ENCODE data around the gene SEMA6A.
"Not testable (repeated sequence)": the region's sequence is repeated elsewhere in the genome, so short reads cannot be mapped to it uniquely, and the experiment has no call there.

Gene SEMA6A

DNA sequence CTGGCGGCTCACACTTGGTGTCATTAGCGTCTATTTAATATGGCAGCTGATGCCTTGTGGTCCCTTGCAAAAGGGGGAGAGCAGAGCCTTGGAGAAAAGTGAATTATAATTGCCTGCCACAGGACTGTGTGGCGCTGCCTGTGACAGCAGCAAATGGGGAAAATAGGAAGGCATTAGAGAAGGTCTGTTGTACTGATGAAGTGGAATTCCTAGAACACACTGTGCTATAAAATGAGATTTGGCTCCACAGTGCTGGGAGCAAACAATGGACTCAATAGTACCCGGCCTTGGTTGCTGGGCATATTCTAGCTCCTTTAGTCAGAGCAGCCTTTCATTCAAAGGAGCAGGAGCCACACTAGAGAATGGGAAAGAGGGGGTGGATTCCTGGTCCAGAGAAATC is 21.3 kb downstream of the SEMA6A start:
- no peak for DNase-seq (ENCODE audit: low read depth)

DNA sequence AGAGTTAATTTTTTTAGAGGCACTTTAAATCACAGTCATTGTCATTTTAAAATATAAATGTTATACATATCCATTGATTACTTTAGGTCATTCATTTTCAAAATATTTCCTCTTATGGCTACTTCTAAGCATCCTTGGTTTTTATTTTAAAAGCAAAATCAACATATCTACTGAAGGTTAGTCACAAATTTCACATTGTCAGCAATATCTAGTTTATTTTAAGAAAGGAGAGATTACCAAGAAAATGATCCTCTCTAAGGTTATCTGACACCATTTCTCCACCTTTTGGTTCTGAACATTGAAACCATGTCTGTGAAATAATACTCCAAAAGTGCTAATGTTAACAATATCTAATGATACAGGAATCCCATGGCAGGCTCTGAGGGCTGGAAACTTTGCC is 24.5 kb downstream of the SEMA6A start:
- DNase-seq (ENCODE audit: low read depth): no peak

DNA sequence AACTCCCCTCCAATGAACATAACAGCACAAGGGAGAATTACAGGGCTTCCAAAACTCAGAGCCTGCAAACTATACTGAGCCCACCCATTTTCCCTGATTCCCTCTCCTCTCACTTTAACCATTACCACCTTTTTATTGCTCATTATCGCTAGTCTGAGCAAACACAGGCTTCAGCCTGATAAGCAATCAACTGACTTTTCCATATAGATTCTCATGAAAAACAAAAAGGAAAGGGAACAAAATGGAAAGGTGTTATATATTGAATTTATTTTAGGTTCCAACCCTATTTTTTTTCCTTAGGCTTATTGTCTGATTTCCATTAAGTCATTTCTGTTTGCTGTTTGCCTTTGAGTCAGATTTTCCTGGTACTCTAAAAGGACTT is 27.9 kb downstream of the SEMA6A start:
- DNase-seq (ENCODE audit: low read depth): no peak

DNA sequence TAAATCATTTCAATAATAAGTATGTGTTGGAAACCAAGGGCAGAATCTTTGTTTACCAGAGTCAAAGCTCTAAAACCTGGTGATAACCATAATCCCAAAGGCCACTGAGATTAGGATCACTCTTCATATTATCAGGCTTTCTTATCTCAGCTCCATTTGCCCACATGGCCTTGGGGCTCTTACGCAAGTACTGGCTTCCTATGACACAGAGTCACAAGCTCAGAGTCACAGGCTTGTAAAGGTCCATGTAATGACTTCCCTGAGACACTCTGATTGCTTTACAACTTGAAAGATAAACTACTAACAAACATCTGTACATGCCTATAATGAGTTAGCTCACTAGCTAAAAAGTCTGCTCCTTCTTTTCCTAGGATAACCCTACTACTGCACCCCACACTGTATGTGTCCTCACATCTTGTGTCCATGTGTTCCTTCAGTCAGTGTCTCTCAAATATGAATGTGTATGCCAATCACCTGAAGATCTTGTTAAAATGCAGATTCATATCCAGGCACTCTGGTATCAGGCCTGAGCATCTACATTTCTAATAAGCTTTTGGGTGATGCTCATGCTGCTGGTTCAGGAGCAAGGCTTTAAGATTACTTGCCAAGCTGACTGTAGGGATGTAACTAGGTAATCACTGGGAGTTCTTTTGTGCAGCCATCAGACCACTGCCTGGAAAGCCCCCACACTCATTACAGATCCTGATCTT is 28.4 kb downstream of the SEMA6A start:
- DNase-seq (ENCODE audit: low read depth): no peak

DNA sequence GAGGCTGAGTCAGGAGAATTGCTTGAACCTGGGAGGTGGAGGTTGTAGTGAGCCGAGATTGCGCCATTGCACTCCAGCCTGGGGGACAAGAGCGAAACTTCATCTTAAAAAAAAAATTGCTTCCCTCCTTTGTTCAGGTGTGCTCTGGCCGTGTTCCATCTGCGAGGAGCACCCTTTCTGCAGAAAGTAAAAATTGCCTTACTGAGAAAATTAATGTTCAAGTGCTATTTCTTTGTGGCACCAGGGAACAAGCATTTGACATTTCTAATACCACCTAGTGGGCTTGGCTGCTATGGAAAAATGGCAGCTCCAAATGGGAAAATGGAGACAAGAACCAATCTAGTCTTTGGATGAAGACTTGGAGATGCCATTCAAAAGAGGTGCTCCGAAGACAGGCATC is 29.2 kb downstream of the SEMA6A start:
- DNase-seq (ENCODE audit: low read depth): not testable (repeated sequence)

DNA sequence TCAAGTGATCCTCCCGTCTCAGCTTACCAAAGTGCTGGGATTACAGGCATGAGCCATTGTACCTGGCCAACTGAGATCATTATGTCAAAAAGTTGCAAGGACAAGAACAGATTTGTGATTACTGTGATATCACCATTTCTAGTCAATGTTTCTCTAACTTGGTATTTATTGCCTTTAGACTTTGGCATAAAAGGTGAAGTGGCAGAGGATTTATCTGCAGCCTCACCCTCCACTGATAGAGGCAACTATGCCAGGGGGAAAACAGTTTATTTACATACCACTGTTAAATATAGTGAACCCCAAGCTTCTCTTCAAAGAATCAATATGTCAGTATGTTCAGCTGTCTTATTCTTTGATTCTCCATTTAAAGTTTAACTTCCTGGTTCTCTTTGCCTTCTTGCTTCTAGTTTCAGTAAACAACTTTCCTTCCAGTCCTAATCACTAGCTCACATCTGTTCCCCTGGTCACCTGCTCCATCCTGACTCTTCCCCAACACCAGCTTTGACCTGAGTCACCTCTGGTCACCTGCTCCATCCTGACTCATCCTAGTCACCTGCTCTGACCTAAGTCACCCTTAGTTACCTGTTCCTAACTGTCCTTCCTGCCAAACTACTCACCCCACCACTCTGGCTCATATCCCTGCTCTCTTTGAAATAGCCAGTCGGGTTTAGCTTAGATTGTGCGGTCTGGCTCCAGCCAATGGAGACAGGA is 29.9 kb downstream of the SEMA6A start:
- DNase-seq (ENCODE audit: low read depth): no peak

DNA sequence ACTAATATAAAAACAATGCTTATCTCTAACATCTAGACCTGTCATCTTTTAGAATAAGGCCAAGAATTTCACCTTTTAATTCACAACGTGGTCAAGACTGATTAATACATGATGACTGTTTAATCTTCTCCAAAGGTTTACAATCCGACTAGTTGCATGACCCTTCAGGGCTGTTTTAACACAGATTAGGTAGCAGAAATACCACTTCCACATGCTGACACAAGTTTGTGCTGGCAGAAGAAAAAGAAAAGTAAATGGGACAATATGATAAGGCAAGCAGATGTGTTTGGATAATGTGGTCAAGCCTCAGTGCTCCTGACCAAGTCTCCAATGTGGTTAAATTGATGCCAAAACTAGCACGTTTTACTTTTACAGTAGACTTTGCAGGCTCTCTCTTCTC is 31.1 kb downstream of the SEMA6A start:
- no peak for DNase-seq (ENCODE audit: low read depth)

DNA sequence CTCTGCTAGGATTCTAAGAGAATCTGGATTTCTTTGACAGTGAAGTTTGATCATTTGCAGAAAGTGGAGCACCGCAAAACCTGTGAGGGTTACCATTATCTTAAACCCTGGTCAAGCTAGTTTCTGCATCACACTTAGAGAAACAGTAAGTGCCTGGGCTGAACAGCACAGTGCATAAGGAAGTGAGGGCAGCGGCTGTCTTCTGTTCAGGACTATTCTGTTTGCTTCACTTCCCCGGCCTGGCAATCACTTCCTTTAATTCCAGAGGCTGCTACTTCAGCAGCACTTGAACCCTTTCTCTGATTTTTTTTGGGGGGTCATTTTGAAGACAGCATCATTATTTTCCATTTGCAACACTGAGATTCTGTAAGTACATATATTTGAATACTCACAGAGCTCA is 32.0 kb downstream of the SEMA6A start:
- DNase-seq (ENCODE audit: low read depth): no peak

DNA sequence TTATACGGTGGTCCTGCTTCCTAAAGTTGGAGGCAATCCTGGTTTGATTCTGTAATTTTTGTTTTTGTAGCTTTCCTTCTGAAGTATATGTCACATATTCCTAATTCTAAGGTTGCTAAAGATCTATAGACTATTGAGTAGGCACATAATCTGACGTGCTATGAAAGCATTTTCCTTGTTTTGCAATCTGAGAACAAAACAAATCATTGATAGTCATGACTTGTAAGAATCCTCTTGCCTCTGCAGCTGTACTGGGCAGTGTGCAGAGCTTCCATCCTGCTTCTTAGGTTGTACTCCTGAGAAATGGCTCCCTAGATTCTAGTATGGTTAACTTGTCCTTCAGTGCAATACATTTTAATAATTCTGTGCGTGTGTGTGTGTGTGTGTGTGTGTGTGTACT is 35.4 kb downstream of the SEMA6A start:
- no peak for DNase-seq (ENCODE audit: low read depth)

DNA sequence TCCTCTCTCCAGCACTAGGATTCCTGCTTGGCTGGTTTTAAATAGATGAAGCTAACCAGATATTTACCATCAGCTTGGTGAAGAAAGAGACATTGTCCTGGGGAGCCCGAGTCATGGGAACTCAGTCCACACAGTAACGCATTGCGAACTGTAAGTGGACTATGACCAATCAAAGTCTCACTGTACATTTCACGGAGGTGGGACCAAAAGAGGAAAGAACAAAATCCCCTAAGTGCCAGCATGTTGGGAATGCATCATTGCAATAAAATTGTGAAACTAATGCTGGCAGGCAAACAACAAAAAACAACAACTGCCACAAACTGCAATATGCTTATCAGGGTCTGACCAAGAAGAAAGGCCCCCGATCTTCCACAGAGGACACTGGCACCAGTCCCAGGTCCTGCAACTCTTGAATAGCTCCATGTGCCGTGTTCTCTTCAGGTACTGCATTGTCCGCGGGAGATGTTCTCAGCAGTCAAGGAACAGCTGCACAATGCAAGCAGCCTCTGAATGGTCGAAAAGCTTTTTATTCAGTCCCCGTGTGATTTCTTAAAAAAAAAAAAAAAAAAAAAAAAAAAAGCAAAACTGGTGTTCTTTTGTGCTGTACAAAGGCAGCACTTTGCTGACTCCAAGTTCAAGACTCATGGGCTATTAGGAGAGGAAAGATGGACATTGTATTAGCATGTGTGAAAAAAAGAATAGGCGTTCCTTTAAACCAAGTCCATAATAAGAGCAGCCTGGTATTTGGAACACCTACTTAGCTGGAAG is 38.1 kb downstream of the SEMA6A start:
- no peak for DNase-seq (ENCODE audit: low read depth)

DNA sequence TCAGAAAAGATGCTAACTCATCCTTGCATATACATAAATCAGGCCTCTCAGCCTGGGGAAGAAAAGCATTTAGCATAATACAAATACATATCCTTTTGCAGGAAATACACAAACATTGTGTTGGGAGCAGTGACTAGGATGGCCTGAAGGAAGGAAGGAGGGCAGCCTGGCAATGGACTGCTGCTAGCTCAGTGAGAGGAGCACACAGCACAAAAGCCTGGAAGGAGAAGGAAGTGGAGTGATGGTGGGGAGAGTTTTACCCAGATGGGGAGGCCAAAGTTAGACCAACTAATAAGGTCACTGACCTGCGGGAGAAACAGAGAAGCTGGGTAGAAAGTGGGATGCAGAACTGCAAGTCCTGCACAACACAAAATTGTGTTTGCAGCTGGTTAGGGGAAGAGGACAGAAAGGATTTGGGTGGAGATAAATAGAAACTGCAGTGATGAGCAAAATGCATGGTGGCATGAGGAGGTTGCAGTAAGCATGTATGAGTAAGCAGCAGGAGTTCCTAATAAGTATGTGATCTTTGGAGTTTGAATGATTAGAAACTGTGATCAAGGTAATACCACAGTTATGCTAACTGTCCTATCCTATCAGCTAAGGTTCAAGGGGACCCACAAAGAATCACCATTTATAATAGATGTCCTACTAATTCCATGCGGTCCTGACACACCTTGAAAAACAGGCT is 39.5 kb downstream of the SEMA6A start:
- DNase-seq (ENCODE audit: low read depth): no peak

DNA sequence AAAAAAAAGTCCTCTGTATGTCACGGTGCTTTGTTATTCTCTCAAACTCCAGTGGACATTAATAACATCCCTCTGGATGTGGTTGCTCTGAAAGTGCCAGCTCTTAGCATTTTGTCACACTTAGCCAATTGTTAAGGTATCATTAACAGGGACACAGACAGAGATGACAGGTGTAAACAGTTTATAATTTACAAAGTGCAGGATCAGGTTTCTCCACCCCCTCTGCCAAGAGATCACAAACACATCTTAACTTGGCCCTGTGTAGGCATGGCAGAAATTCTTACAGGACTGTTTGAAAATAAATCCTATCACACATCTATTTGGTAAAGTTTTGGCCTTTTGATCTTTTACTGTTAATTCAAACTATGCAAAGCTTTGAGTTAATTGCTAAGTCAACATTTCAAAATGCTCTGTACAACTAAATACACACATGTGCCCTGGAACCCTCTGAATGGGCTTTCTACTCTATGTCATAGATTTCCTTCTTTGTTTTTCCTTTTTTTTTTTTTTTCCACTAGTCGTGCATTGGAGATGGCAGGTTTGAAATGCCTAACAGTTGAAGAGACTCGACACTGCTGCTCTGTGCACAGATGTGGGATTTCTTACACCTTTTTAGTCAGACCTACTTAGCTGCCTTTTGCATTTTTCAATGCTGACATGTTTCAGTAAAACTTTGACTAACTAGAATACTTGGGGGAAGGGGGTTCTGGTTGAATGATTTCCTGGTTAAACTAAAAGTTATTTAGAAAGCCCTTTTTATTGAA is 41.7 kb downstream of the SEMA6A start:
- DNase-seq (ENCODE audit: low read depth): no peak

DNA sequence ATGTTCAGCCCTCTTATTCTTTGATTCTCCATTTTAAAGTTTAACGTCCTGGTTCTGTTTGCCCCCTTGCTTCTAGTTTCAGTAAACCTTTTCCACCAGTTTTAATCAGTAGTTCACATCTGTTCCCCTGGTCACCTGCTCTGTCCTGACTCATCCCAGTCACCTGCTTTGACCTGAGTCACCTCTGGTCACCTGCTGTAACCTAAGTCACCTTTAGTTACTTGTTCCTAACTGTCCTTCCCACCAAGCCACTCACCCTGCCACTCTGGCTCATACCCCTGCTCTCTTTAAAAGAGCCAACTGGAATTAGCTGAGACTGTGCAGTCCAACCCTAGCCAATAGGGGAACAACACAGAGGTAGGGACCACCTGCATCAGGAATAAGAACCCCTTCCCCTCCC is 43.0 kb downstream of the SEMA6A start:
- DNase-seq (ENCODE audit: low read depth): no peak

DNA sequence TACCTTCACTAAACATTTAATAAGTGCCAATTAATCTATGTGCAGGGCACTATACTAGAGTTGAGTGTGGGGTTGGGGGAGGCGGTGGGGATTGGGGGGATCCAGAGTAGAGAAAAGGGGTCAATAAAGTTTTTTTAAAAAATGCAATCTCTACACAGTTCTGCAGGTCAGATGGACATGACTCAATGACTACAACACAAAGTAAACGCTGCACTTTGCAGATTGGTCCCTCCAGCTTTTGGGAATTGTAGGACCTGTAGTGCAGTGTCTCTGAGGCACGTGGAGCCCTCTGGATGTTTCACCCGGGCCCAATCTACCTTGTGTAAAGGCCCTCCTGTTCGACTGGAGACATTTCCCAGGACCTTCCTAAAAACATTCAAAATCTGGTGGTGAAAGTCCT is 43.5 kb downstream of the SEMA6A start:
- DNase-seq (ENCODE audit: low read depth): no peak

DNA sequence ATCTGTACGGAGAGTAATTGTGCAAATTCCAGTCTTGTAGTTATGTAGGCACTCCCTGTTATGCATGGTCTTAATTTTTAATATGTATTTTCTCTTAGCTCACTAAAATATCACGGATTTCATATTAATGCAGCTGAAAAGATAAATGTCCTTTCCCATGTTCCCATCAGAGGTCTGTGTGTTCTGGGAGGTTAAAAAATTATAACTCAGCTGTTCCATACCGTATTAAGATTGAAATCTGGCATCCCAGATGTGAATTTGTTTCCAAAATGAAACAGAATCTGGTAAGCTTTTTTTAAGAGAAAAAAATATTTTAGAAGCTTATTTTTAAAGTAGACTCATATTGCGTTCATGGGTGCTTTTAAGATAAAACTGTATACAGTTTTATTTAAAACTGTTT is 44.3 kb downstream of the SEMA6A start:
- DNase-seq (ENCODE audit: low read depth): no peak

DNA sequence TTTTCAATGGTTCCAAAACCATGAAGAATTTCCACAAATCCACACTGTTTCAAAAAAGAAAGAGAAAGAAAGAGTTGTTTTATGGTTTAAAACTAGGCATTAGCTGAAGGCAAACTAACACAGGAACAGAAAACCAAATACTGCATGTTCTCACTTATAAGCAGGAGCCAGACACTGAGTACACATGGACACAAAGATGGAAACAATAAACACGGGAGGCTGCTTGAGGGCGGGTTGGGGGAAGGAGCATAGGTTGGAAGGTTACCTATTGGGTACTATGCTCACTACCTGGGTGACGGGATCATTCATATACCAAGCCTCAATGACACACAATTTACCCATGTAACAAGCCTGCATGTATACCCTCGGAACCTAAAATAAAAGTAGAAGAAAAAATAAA is 45.0 kb downstream of the SEMA6A start:
- no peak for DNase-seq (ENCODE audit: low read depth)

DNA sequence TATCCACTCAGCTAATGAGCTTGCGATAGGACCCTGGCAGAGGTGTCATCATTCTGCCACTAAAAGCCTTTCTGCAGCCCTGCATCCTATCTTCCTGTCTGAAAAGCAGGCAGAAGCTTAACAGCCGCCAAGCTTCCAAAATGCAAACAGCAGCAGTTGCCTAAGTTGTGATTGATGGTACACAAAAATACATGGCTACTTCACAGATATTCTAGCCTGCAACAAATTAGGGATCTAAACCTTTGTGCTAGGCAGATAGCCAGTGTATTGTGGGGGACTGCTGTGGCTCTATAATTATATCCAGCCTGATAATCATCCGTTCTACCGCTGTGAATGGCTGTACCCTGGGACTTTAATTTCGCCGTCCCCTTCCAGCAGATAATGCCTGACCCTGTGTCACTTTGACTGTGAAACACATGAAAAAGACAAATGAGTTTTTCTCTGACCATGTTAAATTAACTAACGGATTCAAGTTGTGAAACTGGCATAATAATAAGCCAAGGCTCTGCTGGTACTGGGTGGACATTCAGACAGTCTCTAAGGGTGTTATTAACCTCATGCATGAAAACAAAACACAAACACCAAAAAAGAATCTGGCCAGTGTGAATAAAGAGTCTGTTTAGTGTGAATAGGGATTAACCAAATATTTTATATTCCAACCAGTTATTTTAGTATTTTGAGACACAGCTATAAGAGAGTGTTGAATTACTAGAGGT is 45.9 kb downstream of the SEMA6A start:
- DNase-seq (ENCODE audit: low read depth): no peak

DNA sequence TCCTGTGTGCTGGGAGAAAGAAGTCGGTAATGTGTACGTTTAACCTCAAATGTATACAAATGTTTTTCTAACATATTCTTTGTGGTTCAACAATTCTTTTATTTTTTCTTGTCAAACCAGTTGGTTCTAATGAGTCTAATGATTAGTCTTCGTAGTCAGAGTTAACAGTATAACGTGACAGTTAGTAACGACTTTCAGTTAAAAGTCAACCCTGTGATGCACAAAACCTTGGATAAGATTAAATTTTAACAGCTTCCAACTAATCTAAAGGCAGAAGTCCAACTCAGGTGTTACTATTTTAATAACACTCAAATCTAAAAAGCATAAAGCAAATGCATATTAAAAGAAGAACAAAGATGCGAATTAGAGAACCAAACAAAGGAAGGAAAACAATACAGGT is 47.0 kb downstream of the SEMA6A start:
- DNase-seq (ENCODE audit: low read depth): no peak

DNA sequence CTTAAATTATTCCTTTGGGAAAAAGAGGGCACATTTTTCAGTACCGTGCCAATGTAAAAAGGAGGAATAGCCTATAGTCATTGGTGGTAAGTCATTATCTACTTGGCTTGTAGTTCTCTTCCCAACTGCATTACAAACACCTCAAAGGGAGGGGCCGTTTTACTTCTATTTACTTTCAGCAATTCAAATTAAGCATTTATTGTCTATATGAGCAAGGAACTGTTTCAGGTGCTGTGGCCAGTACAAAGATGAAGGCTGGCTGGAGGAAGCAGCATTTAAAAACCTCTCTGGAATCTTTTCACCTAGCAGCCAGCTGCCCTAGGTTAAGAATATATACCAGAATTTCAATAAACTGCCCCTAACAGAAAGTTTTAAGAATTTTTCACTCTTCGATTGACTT is 48.9 kb downstream of the SEMA6A start:
- no peak for DNase-seq (ENCODE audit: low read depth)

DNA sequence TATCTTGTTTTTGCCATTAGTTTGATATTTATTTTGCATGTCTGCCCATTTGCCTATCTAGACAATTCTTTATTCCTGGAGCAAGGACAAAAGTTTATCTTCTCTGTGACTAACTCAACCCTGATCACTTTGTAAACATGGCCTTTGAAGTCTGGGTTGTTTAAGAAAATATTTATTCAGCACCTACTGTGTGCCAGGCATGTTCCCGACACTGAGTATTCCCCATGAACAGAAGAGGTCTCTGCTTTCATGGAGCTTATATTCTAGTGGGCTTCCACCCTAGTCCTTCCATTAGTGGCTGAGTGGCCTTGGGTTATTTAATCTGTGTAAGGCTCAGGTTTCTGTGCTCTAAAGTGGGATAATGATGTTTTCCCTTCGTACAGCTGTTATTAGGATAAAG is 49.7 kb downstream of the SEMA6A start:
- no peak for DNase-seq (ENCODE audit: low read depth)

Data from activated T-cell treated with anti-CD3 and anti-CD28 coated beads for 24 hours (primary cell).